GM23248 (cell line): ENCODE results near the gene GUCY1B1. TPM values are rescaled to one million over a fixed set of nuclear protein-coding genes. Genes with fewer than 3 reads are reported as not detected.

Source experiments
- DNase-seq: peaks from one replicate; pipeline ENCODE4 v3.0.0-alpha.2; 2015
- H2AFZ ChIP-seq: fragments of 200-600 bp; sonication (generic); 2 replicates; pipeline ENCODE4 v1.6.1; 2016; ENCODE audit warnings: antibody characterized with exemption
- H3F3A ChIP-seq: fragments of 200-600 bp; sonication (generic); 2 replicates; pipeline ENCODE4 v1.6.1; 2016; ENCODE audit warnings: mild to moderate bottlenecking, antibody characterized with exemption, mixed run types; ENCODE audit not compliant: insufficient read depth
- H3K27ac ChIP-seq: fragments of 200-600 bp; sonication (generic); 2 replicates; pipeline ENCODE4 v1.5.1; 2016; ENCODE audit warnings: mild to moderate bottlenecking
- H3K27me3 ChIP-seq: fragments of 200-600 bp; sonication (generic); replicated peaks from 2 replicates; pipeline ENCODE4 v1.6.1; 2016; ENCODE audit warnings: mild to moderate bottlenecking; ENCODE audit not compliant: insufficient read depth
- H3K36me3 ChIP-seq: fragments of 200-600 bp; sonication (generic); 2 replicates; pipeline ENCODE4 v1.6.1; 2016; ENCODE audit warnings: low read depth, mild to moderate bottlenecking
- H3K4me1 ChIP-seq: fragments of 200-600 bp; sonication (generic); 2 replicates; pipeline ENCODE4 v1.6.1; 2016; ENCODE audit warnings: mild to moderate bottlenecking; ENCODE audit not compliant: insufficient read depth
- H3K4me2 ChIP-seq: fragments of 200-600 bp; sonication (generic); one replicate; pipeline ENCODE4 v1.6.1; 2016; ENCODE audit warnings: mild to moderate bottlenecking; ENCODE audit not compliant: unreplicated experiment
- H3K4me3 ChIP-seq: fragments of 200-600 bp; sonication (generic); 2 replicates; pipeline ENCODE4 v1.5.1; 2016; ENCODE audit warnings: mild to moderate bottlenecking
- H3K79me2 ChIP-seq: fragments of 200-600 bp; sonication (generic); 2 replicates; pipeline ENCODE4 v1.6.1; 2016; ENCODE audit warnings: mild to moderate bottlenecking; ENCODE audit not compliant: insufficient read depth
- H3K9ac ChIP-seq: fragments of 200-600 bp; sonication (generic); 2 replicates; pipeline ENCODE4 v1.6.1; 2016; ENCODE audit warnings: mild to moderate bottlenecking
- H3K9me2 ChIP-seq: fragments of 200-600 bp; sonication (generic); 2 replicates; pipeline ENCODE4 v1.6.1; 2016; ENCODE audit warnings: mixed run types, mild to moderate bottlenecking, moderate library complexity; ENCODE audit not compliant: insufficient read depth
- H3K9me3 ChIP-seq: fragments of 200-600 bp; sonication (generic); one replicate; pipeline ENCODE4 v1.6.1; 2017; ENCODE audit warnings: low read depth
- H4K20me1 ChIP-seq: fragments of 200-600 bp; sonication (generic); 2 replicates; pipeline ENCODE4 v1.6.0; 2016; ENCODE audit not compliant: insufficient read depth
- EZH2 ChIP-seq: fragments of 200-600 bp; sonication (generic); IDR thresholded peaks from 2 replicates; pipeline ENCODE4 v1.6.1; 2018; ENCODE audit warnings: antibody characterized with exemption, mild to moderate bottlenecking; ENCODE audit not compliant: insufficient read depth, poor library complexity, severe bottlenecking
- EZH2phosphoT487 ChIP-seq: fragments of 200-600 bp; sonication (generic); IDR thresholded peaks from 2 replicates; pipeline ENCODE4 v1.6.1; 2018; ENCODE audit warnings: antibody characterized with exemption, moderate library complexity, mild to moderate bottlenecking, low read depth; ENCODE audit not compliant: insufficient read depth
- WGBS, 2 experiments: methylation state at CpG; one replicate each; pipeline ENCODE4 v1.1.6; 2015 to 2017; ENCODE audit warnings: low lambda C conversion rate in 2 of 2, low coverage in 1 of 2; ENCODE audit errors: missing lambda C conversion rate in 2 of 2; 5-methylcytosine and 5-hydroxymethylcytosine counted together
- in situ Hi-C: fragments of 300-500 bp; cut with MboI; formaldehyde crosslinking; loops from 2 replicates; pipeline ENCODE4 v1.15.0; 2020
- polyA plus RNA-seq: library from polyadenylated mRNA; unstranded; fragments of >200 nt; fragmentation: Nextera tagmentation; extraction: Ambion mirVana; gene quantifications from 2 replicates; pipeline ENCODE4 v1.2.1, GENCODE V29; 2016
- total RNA-seq: library from RNA; depleted of rRNA; stranded (reverse); fragments of >200 nt; shearing (Covaris generic); gene quantifications from 2 replicates; pipeline ENCODE4 v1.2.3, GENCODE V29; 2014

The GUCY1B1 gene
- total and polyA plus RNA-seq, 2 experiments from 2014 or later: 0.56 to 2.1 TPM

DNA sequence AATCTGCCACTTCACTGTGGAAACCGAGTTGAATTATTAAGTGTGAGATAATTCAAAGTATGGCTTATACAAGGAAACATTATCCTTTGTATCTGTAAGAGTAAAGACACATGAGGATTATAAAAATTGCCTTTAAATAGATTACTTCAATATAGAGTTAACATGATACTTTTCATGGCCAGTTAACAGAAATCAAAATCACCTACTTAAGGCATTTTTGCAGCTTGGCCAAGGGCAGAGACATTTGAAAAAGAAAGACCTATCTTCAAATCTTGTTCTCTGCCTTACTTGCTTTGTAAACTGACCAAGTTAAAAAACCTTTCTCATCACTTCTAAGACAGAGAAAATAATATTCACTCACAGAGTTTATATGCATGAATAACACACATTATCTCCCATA is 44.9 kb upstream of the GUCY1B1 start:
- Histone ChIP-seq H3K4me2 (no peak overlapping the region), H3K4me1 (no peaks in the 10 kb centered on the region), H3K79me2 (no peaks in the 10 kb centered on the region), H3K9ac (no peak overlapping the region), H3K27ac (no peak overlapping the region), H3K36me3 (no peaks in the 10 kb centered on the region), H3F3A (no peaks in the 10 kb centered on the region), H2AFZ (no peak overlapping the region), H3K4me3 (no peak overlapping the region), H4K20me1 (no peaks in the 10 kb centered on the region; the same call in 1 of the 2 replicates), H3K27me3 (0 out of 2 replicates have a peak, but pooled peaks cover 10% of the 10 kb centered on the region), H3K9me3 (no peaks in the 10 kb centered on the region), H3K9me2 (no peaks in the 10 kb centered on the region)
- no peak for TF ChIP-seq EZH2phosphoT487
- TF ChIP-seq EZH2: no peak
- in situ Hi-C loops: no loop called here
- 5 to 6% methylated on average over 1 of the region's 1 CpG for WGBS, 2 experiments
- no peak for DNase-seq

DNA sequence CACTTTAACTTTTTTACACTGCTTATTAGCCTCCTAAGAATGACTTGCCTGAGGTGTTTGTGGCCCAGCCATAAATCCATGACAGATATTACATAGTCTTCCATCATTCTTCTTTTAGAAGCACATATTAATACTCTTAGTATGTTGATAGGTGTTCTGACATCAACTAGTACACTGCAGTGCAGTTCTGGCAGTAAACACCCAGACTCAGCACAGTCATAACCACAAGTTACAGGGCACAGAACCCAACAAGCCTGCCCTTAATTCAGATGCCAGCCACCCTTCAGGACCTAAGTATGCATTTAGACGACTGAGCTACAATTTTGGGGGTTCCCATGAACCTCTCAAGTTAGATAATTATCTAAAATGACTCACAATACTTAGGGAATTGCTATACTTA is 36.5 kb upstream of the GUCY1B1 start:
- WGBS, 2 experiments: 11 to 30% methylated on average over 1 of the region's 1 CpG
- no peak overlapping the region for H3K27ac ChIP-seq
- no peaks in the 10 kb centered on the region for H3K9me2 ChIP-seq
- no peak for TF ChIP-seq EZH2
- TF ChIP-seq EZH2phosphoT487: no peak
- DNase-seq: no peak
- no peaks in the 10 kb centered on the region for H4K20me1 ChIP-seq
- H3K9me3 ChIP-seq: no peaks in the 10 kb centered on the region
- no peaks in the 10 kb centered on the region for H3K79me2 ChIP-seq
- no peak overlapping the region for H3K4me3 ChIP-seq
- in situ Hi-C loops: no loop called here
- H3K4me1 ChIP-seq: no peaks in the 10 kb centered on the region
- no peaks in the 10 kb centered on the region for H3F3A ChIP-seq
- H3K4me2 ChIP-seq: no peak overlapping the region
- H3K27me3 ChIP-seq: no peaks in the 10 kb centered on the region
- H3K36me3 ChIP-seq: no peaks in the 10 kb centered on the region
- no peak overlapping the region for H3K9ac ChIP-seq
- no peak overlapping the region for H2AFZ ChIP-seq

DNA sequence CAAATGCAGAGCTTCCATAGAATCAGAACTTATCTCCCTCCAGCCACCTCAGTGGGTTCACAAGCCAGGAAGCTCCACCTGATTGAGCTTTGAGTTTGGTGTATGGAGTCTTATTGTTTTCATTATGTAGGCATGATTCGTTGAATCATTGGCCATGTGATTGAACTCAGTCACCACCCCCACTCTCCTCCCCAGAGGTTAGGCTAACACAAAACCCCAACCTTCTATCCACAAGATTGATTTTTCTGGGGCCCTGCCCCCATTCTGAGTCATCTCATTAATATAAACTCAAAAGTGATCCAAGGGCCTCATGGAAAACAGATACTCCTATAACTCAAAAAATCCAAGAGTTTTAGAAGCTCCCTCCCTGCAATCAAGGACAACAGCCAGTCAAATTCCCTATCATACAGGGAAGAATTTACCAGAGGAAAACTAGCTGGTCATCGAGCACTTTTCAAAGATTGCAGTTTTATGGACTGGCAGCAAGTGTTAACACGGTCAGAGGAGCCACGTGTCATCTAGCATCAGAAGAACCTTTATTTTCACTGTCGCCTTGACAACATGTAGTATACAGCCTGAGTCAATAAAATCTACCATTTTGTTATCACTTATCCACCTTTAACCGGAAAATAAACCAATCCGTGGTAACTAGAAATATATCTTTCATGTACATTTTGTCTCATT is 35.9 kb upstream of the GUCY1B1 start:
- no peak overlapping the region for H3K4me2 ChIP-seq
- H3K9ac ChIP-seq: no peak overlapping the region
- no peaks in the 10 kb centered on the region for H3F3A ChIP-seq
- no peak overlapping the region for H2AFZ ChIP-seq
- DNase-seq: peak; percentile 12
- WGBS, 2 experiments: 79% methylated on average over 7 of the region's 7 CpGs
- no peaks in the 10 kb centered on the region for H3K9me2 ChIP-seq
- H3K4me1 ChIP-seq: no peaks in the 10 kb centered on the region
- no peak overlapping the region for H3K4me3 ChIP-seq
- no peaks in the 10 kb centered on the region for H3K9me3 ChIP-seq
- no peaks in the 10 kb centered on the region for H3K79me2 ChIP-seq
- H3K27ac ChIP-seq: no peak overlapping the region
- H4K20me1 ChIP-seq: no peaks in the 10 kb centered on the region
- H3K36me3 ChIP-seq: no peaks in the 10 kb centered on the region
- no peaks in the 10 kb centered on the region for H3K27me3 ChIP-seq
- in situ Hi-C loops: no loop called here
- TF ChIP-seq EZH2phosphoT487 (no peak), EZH2 (no peak)

DNA sequence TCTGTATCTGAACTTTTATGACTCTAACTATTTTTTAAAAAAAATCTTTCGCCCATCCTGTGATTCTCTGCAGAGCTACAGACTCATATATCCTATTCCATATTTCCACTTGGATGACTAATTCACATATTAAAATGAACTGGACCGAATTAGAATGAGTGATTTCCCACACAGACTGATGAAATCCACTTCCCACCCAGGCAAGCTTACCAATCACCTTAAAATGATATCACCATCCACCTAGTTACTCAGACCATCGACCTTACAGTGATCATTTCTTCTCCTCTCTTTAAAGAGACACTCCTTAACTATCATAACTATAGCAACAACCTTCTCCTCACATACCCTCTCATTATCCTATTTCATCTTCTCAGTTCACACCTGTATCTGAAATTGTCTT is 34.1 kb upstream of the GUCY1B1 start:
- no peak for DNase-seq
- Histone ChIP-seq H3K79me2 (no peaks in the 10 kb centered on the region), H3K4me3 (no peak overlapping the region), H3K9ac (no peak overlapping the region), H3F3A (no peaks in the 10 kb centered on the region), H4K20me1 (no peaks in the 10 kb centered on the region), H3K27me3 (no peaks in the 10 kb centered on the region), H3K9me3 (no peaks in the 10 kb centered on the region), H3K9me2 (no peaks in the 10 kb centered on the region), H3K4me1 (no peaks in the 10 kb centered on the region), H2AFZ (no peak overlapping the region), H3K4me2 (no peak overlapping the region), H3K36me3 (no peaks in the 10 kb centered on the region), H3K27ac (no peak overlapping the region)
- in situ Hi-C loops: no loop called here
- 10 to 12% methylated on average over 3 of the region's 3 CpGs for WGBS, 2 experiments
- no peak for TF ChIP-seq EZH2phosphoT487
- TF ChIP-seq EZH2: no peak

DNA sequence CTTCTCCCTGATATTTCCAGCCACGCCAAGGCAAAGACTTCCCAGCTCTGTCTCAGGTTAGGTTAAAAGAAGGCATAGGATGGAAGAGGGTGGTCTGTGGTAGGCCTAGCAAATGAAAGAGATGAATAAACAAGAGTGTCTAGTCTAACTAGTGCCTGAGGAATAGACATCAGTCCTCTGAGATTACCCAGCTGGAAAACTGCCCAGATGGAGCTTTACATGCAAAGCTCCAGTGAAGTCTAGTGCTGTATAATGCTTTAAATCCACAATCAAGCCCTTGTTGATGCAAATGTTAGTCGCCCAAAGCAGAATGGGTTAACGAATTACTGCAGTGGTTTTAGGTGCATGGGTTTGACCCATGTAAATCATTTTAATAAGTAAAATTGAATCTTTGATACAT is 24.8 kb upstream of the GUCY1B1 start:
- peaks cover 4% of the 10 kb centered on the region for H3K4me1 ChIP-seq
- H3K27me3 ChIP-seq: no peaks in the 10 kb centered on the region
- H3K36me3 ChIP-seq: no peaks in the 10 kb centered on the region
- H2AFZ ChIP-seq: no peak overlapping the region
- in situ Hi-C loops: no loop called here
- 57 to 58% methylated on average over 3 of the region's 3 CpGs for WGBS, 2 experiments
- H3K4me3 ChIP-seq: no peak overlapping the region
- peaks cover 4% of the 10 kb centered on the region; the same call in 1 of the 2 replicates for H3F3A ChIP-seq
- H3K27ac ChIP-seq: no peak overlapping the region
- no peaks in the 10 kb centered on the region for H3K9me3 ChIP-seq
- no peaks in the 10 kb centered on the region for H3K79me2 ChIP-seq
- no peaks in the 10 kb centered on the region for H3K9me2 ChIP-seq
- TF ChIP-seq EZH2: no peak
- TF ChIP-seq EZH2phosphoT487: no peak
- H3K9ac ChIP-seq: no peak overlapping the region
- H3K4me2 ChIP-seq: no peak overlapping the region
- DNase-seq: peak; percentile 12
- no peaks in the 10 kb centered on the region for H4K20me1 ChIP-seq
